ENCODE data around the gene ERG. TPM values are rescaled to one million over a fixed set of nuclear protein-coding genes. Genes with fewer than 3 reads are reported as not detected.

Gene ERG
- 1 to 10 TPM; 3.3 to 4.1 TPM for total RNA-seq
- polyA plus RNA-seq, result 1 to 10 TPM; 4.1 to 6.0 TPM

- Histone ChIP-seq H3K9me3 (ENCODE audit: control insufficient read depth in 4 of 4, low read length in 3 of 4) (no peaks in the 10 kb centered on the region), H3K27me3 (ENCODE audit: control insufficient read depth in 4 of 4, insufficient read depth in 4 of 4, low read length in 3 of 4) (peaks cover 0 to 6% (median 3%) of the 10 kb centered on the region in 4 donors), H3K4me3 (ENCODE audit: low read depth in 1 of 3, low read length in 3 of 3) (peak within 1 kb of the TSS; percentile 14 to 56 (median 30)), H3K36me3 (ENCODE audit: control insufficient read depth in 4 of 4, insufficient read depth in 3 of 4, low read depth in 1 of 4, low read length in 3 of 4) (peaks cover 0 to 2% (median 0%) of the 10 kb centered on the region in 4 donors), H3K27ac (ENCODE audit: low read depth in 1 of 2, low read length in 2 of 2) (peak within 1 kb of the TSS; percentile 57 to 73), H3K9ac (ENCODE audit: low read depth in 1 of 2, low read length in 2 of 2) (peak within 1 kb of the TSS; percentile 49 to 79), H3K4me1 (ENCODE audit: control insufficient read depth in 4 of 4, insufficient read depth in 4 of 4, low read length in 3 of 4) (no peaks in the 10 kb centered on the region)
- no peak for DNase-seq (ENCODE audit: low spot score)
- TF ChIP-seq ZBTB33 (IDR thresholded peaks at IDR 0.05) (no peak), GABPA (IDR thresholded peaks at IDR 0.05 in 1 of 2, conservative IDR thresholded peaks at IDR 0.05 in 1 of 2) (no peak), ATF3 (IDR thresholded peaks at IDR 0.05) (no peak)
- 62% methylated on average over 12 of the region's 12 CpGs for WGBS
Measured at GRCh38 chr21:38498057-38498833, at the start of gene ERG. Gene ERG (minus strand): TSS chr21:38498477. CDS start chr21:38498380, 97 bp downstream.

- Histone ChIP-seq H3K36me3 (ENCODE audit: control insufficient read depth in 4 of 4, insufficient read depth in 3 of 4, low read depth in 1 of 4, low read length in 3 of 4) (no peaks in the 10 kb centered on the region), H3K4me1 (ENCODE audit: control insufficient read depth in 4 of 4, insufficient read depth in 4 of 4, low read length in 3 of 4) (peaks cover 0 to 1% (median 0%) of the 10 kb centered on the region in 4 donors), H3K4me3 (ENCODE audit: low read depth in 1 of 3, low read length in 3 of 3) (no peak overlapping the region), H3K9me3 (ENCODE audit: control insufficient read depth in 4 of 4, low read length in 3 of 4) (no peaks in the 10 kb centered on the region), H3K9ac (ENCODE audit: low read depth in 1 of 2, low read length in 2 of 2) (no peak overlapping the region), H3K27me3 (ENCODE audit: control insufficient read depth in 4 of 4, insufficient read depth in 4 of 4, low read length in 3 of 4) (peaks cover 0 to 2% (median 0%) of the 10 kb centered on the region in 4 donors), H3K27ac (ENCODE audit: low read depth in 1 of 2, low read length in 2 of 2) (no peak overlapping the region)
- 91% methylated on average over 2 of the region's 2 CpGs for WGBS
- DNase-seq (ENCODE audit: low spot score), result no peak
- TF ChIP-seq MAX (IDR thresholded peaks at IDR 0.05) (no peak), RXRA (IDR thresholded peaks at IDR 0.05) (no peak), GABPA (IDR thresholded peaks at IDR 0.05 in 1 of 2, conservative IDR thresholded peaks at IDR 0.05 in 1 of 2) (no peak), EGR1 (IDR thresholded peaks at IDR 0.05; ENCODE audit: low read depth in 2 of 2) (no peak), NR2F2 (IDR thresholded peaks at IDR 0.05) (no peak), CTCF (IDR thresholded peaks at IDR 0.05; ENCODE audit: low read depth, low read length, missing input control) (no peak), REST (IDR thresholded peaks at IDR 0.05) (no peak), FOXA2 (IDR thresholded peaks at IDR 0.05) (no peak), ATF3 (IDR thresholded peaks at IDR 0.05) (no peak), JUND (IDR thresholded peaks at IDR 0.05) (no peak), HNF4G (IDR thresholded peaks at IDR 0.05) (no peak), SP1 (IDR thresholded peaks at IDR 0.05) (no peak), HNF4A (conservative IDR thresholded peaks at IDR 0.05) (no peak), TAF1 (conservative IDR thresholded peaks at IDR 0.05) (no peak), RAD21 (IDR thresholded peaks at IDR 0.05) (no peak), ZBTB33 (IDR thresholded peaks at IDR 0.05) (no peak)
Measured at GRCh38 chr21:38544661-38545060, 46.4 kb upstream of the ERG start.
